GM18499 (cell line): Measurements from ENCODE around the gene MYL10.

Source experiments
- ATAC-seq: cut with Tn5 transposase; IDR thresholded peaks from one replicate; pipeline ENCODE4 v1.9.1; 2021; ENCODE audit warnings: moderate number of reproducible peaks; ENCODE audit not compliant: insufficient read depth, unreplicated experiment

The MYL10 gene

GRCh38 chr7:101629171-101629570, at the start of gene MYL10:
Gene MYL10, minus strand, starts transcription at chr7:101629296. Its CDS starts 178 bp downstream, at chr7:101629118.
- no peak for ATAC-seq

GRCh38 chr7:101678658-101679057, 49.6 kb upstream of the MYL10 start:
- ATAC-seq: no peak

GRCh38 chr7:101677797-101678479, 48.8 kb upstream of the MYL10 start:
- no peak for ATAC-seq

- no peak for ATAC-seq
Measured at GRCh38 chr7:101677391-101677790, 48.3 kb upstream of the MYL10 start.

- ATAC-seq: no peak
Measured at GRCh38 chr7:101676956-101677355, 47.9 kb upstream of the MYL10 start.

- ATAC-seq: no peak
Measured at GRCh38 chr7:101676062-101676598, 47.0 kb upstream of the MYL10 start.

GRCh38 chr7:101674439-101674838, 45.3 kb upstream of the MYL10 start:
- ATAC-seq: no peak

- ATAC-seq: no peak
Measured at GRCh38 chr7:101673951-101674350, 44.9 kb upstream of the MYL10 start.

- no peak for ATAC-seq
Measured at GRCh38 chr7:101673315-101673714, 44.2 kb upstream of the MYL10 start.

GRCh38 chr7:101671371-101672356, 42.6 kb upstream of the MYL10 start:
- no peak for ATAC-seq

- ATAC-seq: no peak
Measured at GRCh38 chr7:101669307-101669706, 40.2 kb upstream of the MYL10 start.

GRCh38 chr7:101668726-101669125, 39.6 kb upstream of the MYL10 start:
- ATAC-seq: no peak

- no peak for ATAC-seq
Measured at GRCh38 chr7:101667920-101668319, 38.8 kb upstream of the MYL10 start.

- ATAC-seq: no peak
Measured at GRCh38 chr7:101667399-101667798, 38.3 kb upstream of the MYL10 start.

GRCh38 chr7:101666741-101667140, 37.6 kb upstream of the MYL10 start:
- ATAC-seq: no peak

- ATAC-seq: no peak
Measured at GRCh38 chr7:101666293-101666692, 37.2 kb upstream of the MYL10 start.

GRCh38 chr7:101664893-101665471, 35.9 kb upstream of the MYL10 start:
- ATAC-seq: no peak

- no peak for ATAC-seq
Measured at GRCh38 chr7:101664436-101664835, 35.3 kb upstream of the MYL10 start.

- ATAC-seq: no peak
Measured at GRCh38 chr7:101663747-101664146, 34.7 kb upstream of the MYL10 start.

- no peak for ATAC-seq
Measured at GRCh38 chr7:101662447-101662998, 33.4 kb upstream of the MYL10 start.
